HEK293 (cell line): ENCODE results near the gene EXOC7.

Source experiments
- GLIS1 ChIP-seq: fragments of 450-650 bp; formaldehyde crosslinking; IDR thresholded peaks from 2 replicates; pipeline ENCODE4 v1.5.1; 2016; ENCODE audit warnings: missing biosample characterization, missing genetic modification characterization
- HOXC10 ChIP-seq: sonication (generic); formaldehyde crosslinking; IDR thresholded peaks from 2 replicates; pipeline ENCODE4 v1.8.1; 2023; ENCODE audit warnings: mild to moderate bottlenecking, missing genetic modification reagents
- REST ChIP-seq: fragments of 450-650 bp; formaldehyde crosslinking; IDR thresholded peaks from 2 replicates; pipeline ENCODE4 v1.5.1; 2016; ENCODE audit warnings: missing biosample characterization, missing genetic modification characterization
- SCRT2 ChIP-seq: fragments of 450-650 bp; formaldehyde crosslinking; IDR thresholded peaks from 2 replicates; pipeline ENCODE4 v1.5.1; 2016; ENCODE audit warnings: missing biosample characterization, missing genetic modification characterization
- SETDB1 ChIP-seq: IDR thresholded peaks from one replicate; pipeline ENCODE4 v1.6.1; 2017; ENCODE audit warnings: mild to moderate bottlenecking, low read length, moderate library complexity, mixed read lengths; ENCODE audit not compliant: insufficient read length
- SP2 ChIP-seq: fragments of 450-650 bp; formaldehyde crosslinking; IDR thresholded peaks from 2 replicates; pipeline ENCODE4 v1.5.1; 2016; ENCODE audit warnings: missing biosample characterization, missing genetic modification characterization
- SP7 ChIP-seq: fragments of 450-650 bp; formaldehyde crosslinking; IDR thresholded peaks from 2 replicates; pipeline ENCODE4 v1.5.1; 2016; ENCODE audit warnings: missing biosample characterization, missing genetic modification characterization
- WT1 ChIP-seq: fragments of 450-650 bp; formaldehyde crosslinking; IDR thresholded peaks from 2 replicates; pipeline ENCODE4 v1.5.1; 2016; ENCODE audit warnings: missing biosample characterization, missing genetic modification characterization
- ZBTB21 ChIP-seq: fragments of 450-650 bp; formaldehyde crosslinking; IDR thresholded peaks from 2 replicates; pipeline ENCODE4 v1.5.1; 2017; ENCODE audit warnings: missing biosample characterization, missing genetic modification characterization
- ZBTB48 ChIP-seq: fragments of 450-650 bp; formaldehyde crosslinking; IDR thresholded peaks from 2 replicates; pipeline ENCODE4 v1.5.1; 2016; ENCODE audit warnings: missing biosample characterization, missing genetic modification characterization
- ZNF114 ChIP-seq: fragments of 450-650 bp; formaldehyde crosslinking; IDR thresholded peaks from 2 replicates; pipeline ENCODE4 v1.5.0; 2017; ENCODE audit warnings: missing biosample characterization, missing genetic modification characterization
- ZNF146 ChIP-seq: fragments of 450-650 bp; formaldehyde crosslinking; IDR thresholded peaks from 2 replicates; pipeline ENCODE4 v1.5.1; 2016; ENCODE audit warnings: missing biosample characterization, missing genetic modification characterization
- ZNF248 ChIP-seq: fragments of 450-650 bp; formaldehyde crosslinking; IDR thresholded peaks from 2 replicates; pipeline ENCODE4 v1.5.1; 2017; ENCODE audit warnings: missing biosample characterization, missing genetic modification characterization
- ZNF292 ChIP-seq: fragments of 450-650 bp; formaldehyde crosslinking; IDR thresholded peaks from 2 replicates; pipeline ENCODE4 v1.5.1; 2016; ENCODE audit warnings: low read depth, missing biosample characterization, missing genetic modification characterization, borderline replicate concordance
- ZNF350 ChIP-seq: fragments of 450-650 bp; formaldehyde crosslinking; IDR thresholded peaks from 2 replicates; pipeline ENCODE4 v1.5.0; 2017; ENCODE audit warnings: missing biosample characterization, mild to moderate bottlenecking, missing genetic modification characterization
- ZNF394 ChIP-seq: fragments of 450-650 bp; formaldehyde crosslinking; IDR thresholded peaks from 2 replicates; pipeline ENCODE4 v1.5.1; 2016; ENCODE audit warnings: missing biosample characterization, missing genetic modification characterization, mild to moderate bottlenecking, moderate library complexity, borderline replicate concordance
- ZNF416 ChIP-seq: fragments of 450-650 bp; formaldehyde crosslinking; IDR thresholded peaks from 2 replicates; pipeline ENCODE4 v1.5.1; 2016; ENCODE audit warnings: missing biosample characterization, missing genetic modification characterization
- ZNF501 ChIP-seq: fragments of 450-650 bp; formaldehyde crosslinking; IDR thresholded peaks from 2 replicates; pipeline ENCODE4 v1.5.1; 2016; ENCODE audit warnings: missing biosample characterization, missing genetic modification characterization
- ZNF510 ChIP-seq: fragments of 450-650 bp; formaldehyde crosslinking; IDR thresholded peaks from 2 replicates; pipeline ENCODE4 v1.5.1; 2018; ENCODE audit warnings: mild to moderate bottlenecking, missing genetic modification characterization, missing biosample characterization; ENCODE audit not compliant: insufficient replicate concordance
- ZNF529 ChIP-seq: fragments of 450-650 bp; formaldehyde crosslinking; IDR thresholded peaks from 2 replicates; pipeline ENCODE4 v1.5.1; 2017; ENCODE audit warnings: missing genetic modification characterization, missing biosample characterization; ENCODE audit not compliant: insufficient replicate concordance
- ZNF558 ChIP-seq: fragments of 450-650 bp; formaldehyde crosslinking; IDR thresholded peaks from 2 replicates; pipeline ENCODE4 v1.5.1; 2016; ENCODE audit warnings: missing biosample characterization, missing genetic modification characterization
- ZNF585B ChIP-seq: fragments of 450-650 bp; formaldehyde crosslinking; IDR thresholded peaks from 2 replicates; pipeline ENCODE4 v1.5.1; 2016; ENCODE audit warnings: missing biosample characterization, missing genetic modification characterization
- ZNF624 ChIP-seq: fragments of 450-650 bp; formaldehyde crosslinking; IDR thresholded peaks from 2 replicates; pipeline ENCODE4 v1.5.1; 2017; ENCODE audit warnings: missing biosample characterization, missing genetic modification characterization
- ZNF692 ChIP-seq: fragments of 450-650 bp; formaldehyde crosslinking; IDR thresholded peaks from 2 replicates; pipeline ENCODE4 v1.5.1; 2016; ENCODE audit warnings: missing biosample characterization, missing genetic modification characterization
- ZNF704 ChIP-seq: fragments of 450-650 bp; formaldehyde crosslinking; IDR thresholded peaks from 2 replicates; pipeline ENCODE4 v1.5.1; 2016; ENCODE audit warnings: missing biosample characterization, missing genetic modification characterization
- ZNF76 ChIP-seq: fragments of 450-650 bp; formaldehyde crosslinking; IDR thresholded peaks from 2 replicates; pipeline ENCODE4; 2016; ENCODE audit warnings: low read depth, missing biosample characterization, missing genetic modification characterization, borderline replicate concordance
- ZNF837 ChIP-seq: fragments of 450-650 bp; formaldehyde crosslinking; IDR thresholded peaks from 2 replicates; pipeline ENCODE4 v1.5.1; 2016; ENCODE audit warnings: missing biosample characterization, missing genetic modification characterization
- ZNF843 ChIP-seq: fragments of 450-650 bp; formaldehyde crosslinking; IDR thresholded peaks from 2 replicates; pipeline ENCODE4 v1.5.1; 2016; ENCODE audit warnings: missing biosample characterization, missing genetic modification characterization
- ZSCAN16 ChIP-seq: fragments of 450-650 bp; formaldehyde crosslinking; IDR thresholded peaks from 2 replicates; pipeline ENCODE4 v1.5.1; 2016; ENCODE audit warnings: missing biosample characterization, missing genetic modification characterization
- TF ChIP-seq, protein P1 (sequence below): sonication (generic); formaldehyde crosslinking; IDR thresholded peaks from 2 replicates; pipeline ENCODE4 v1.8.1; 2022; ENCODE audit warnings: mild to moderate bottlenecking, moderate library complexity, missing genetic modification reagents
- TF ChIP-seq, protein P2 (sequence below): fragments of 450-650 bp; formaldehyde crosslinking; IDR thresholded peaks from 2 replicates; pipeline ENCODE4 v1.5.1; 2016; ENCODE audit warnings: missing biosample characterization, missing genetic modification characterization
- TF ChIP-seq, protein P3 (sequence below): fragments of 450-650 bp; formaldehyde crosslinking; IDR thresholded peaks from 2 replicates; pipeline ENCODE4 v1.5.1; 2017; ENCODE audit warnings: missing biosample characterization, missing genetic modification characterization

The EXOC7 gene

DNA sequence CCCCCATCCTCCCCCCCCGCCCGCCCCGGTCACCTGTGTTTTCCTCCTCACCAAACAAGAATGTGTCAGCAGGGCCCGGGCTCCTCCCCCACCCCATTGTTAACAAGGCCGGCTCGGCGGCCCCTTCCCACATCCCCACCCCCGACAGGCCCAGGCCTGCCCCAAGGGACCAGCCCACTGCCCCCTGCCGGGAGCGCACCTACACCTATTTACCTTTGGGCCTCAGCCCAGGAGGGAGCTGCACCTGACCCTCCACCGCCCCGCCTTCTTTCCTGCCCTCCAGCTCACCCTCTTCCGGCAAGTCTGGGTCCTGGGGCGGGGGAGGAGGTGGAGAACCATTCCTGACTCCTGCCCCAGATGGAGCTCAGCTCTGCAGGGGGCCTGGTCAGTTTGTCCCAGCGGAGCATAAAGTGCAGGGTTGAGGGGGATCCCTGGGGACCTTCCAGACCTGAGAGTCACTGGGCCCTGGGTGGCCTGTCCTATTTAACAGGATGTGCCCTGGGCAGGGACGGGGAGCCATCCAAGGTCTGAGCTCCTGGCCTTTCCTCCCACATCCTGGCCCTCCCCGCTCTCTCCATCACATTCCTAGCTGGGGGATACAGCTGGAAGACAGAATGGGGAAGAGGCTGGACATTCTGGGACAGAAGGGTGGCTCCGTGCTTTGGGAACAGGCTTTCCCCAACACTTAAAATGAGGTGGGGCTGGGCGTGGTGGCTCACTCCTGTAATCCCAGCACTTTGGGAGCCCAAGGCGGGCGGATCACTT lies 29.2 kb upstream of the EXOC7 start (continued):
- TF ChIP-seq ZNF704 (tag by site-specific recombination) (no peak), GLIS1 (tag by site-specific recombination) (peak; percentile 86), ZNF558 (tag by site-specific recombination) (no peak), ZNF529 (tag by site-specific recombination) (no peak), ZNF350 (no peak), ZSCAN16 (tag by site-specific recombination) (no peak), SETDB1 (no peak), ZNF585B (tag by site-specific recombination) (no peak), ZNF416 (no peak), ZNF394 (tag by site-specific recombination) (no peak), HOXC10 (CRISPR knock-in tag) (no peak), ZNF292 (no peak), ZNF843 (tag by site-specific recombination) (no peak), ZBTB21 (tag by site-specific recombination) (no peak), WT1 (no peak), ZNF248 (no peak), ZNF624 (tag by site-specific recombination) (no peak), ZNF146 (tag by site-specific recombination) (no peak), REST (tag by site-specific recombination) (no peak), ZNF501 (tag by site-specific recombination) (no peak), ZNF114 (tag by site-specific recombination) (no peak), ZNF692 (no peak), ZNF837 (tag by site-specific recombination) (no peak), SP7 (tag by site-specific recombination) (peak; percentile 55), ZNF510 (tag by site-specific recombination) (no peak), SCRT2 (no peak), ZNF76 (tag by site-specific recombination) (no peak), SP2 (peak; percentile 15; the same call in 1 of the 2 replicates), ZBTB48 (tag by site-specific recombination) (no peak)
- TF ChIP-seq, protein P1, sequence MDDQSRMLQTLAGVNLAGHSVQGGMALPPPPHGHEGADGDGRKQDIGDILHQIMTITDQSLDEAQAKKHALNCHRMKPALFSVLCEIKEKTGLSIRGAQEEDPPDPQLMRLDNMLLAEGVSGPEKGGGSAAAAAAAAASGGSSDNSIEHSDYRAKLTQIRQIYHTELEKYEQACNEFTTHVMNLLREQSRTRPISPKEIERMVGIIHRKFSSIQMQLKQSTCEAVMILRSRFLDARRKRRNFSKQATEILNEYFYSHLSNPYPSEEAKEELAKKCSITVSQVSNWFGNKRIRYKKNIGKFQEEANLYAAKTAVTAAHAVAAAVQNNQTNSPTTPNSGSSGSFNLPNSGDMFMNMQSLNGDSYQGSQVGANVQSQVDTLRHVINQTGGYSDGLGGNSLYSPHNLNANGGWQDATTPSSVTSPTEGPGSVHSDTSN (CRISPR knock-in tag), result no peak
- TF ChIP-seq, protein P2, sequence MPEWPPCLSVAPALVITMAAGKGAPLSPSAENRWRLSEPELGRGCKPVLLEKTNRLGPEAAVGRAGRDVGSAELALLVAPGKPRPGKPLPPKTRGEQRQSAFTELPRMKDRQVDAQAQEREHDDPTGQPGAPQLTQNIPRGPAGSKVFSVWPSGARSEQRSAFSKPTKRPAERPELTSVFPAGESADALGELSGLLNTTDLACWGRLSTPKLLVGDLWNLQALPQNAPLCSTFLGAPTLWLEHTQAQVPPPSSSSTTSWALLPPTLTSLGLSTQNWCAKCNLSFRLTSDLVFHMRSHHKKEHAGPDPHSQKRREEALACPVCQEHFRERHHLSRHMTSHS (tag by site-specific recombination), result no peak
- TF ChIP-seq, protein P3, sequence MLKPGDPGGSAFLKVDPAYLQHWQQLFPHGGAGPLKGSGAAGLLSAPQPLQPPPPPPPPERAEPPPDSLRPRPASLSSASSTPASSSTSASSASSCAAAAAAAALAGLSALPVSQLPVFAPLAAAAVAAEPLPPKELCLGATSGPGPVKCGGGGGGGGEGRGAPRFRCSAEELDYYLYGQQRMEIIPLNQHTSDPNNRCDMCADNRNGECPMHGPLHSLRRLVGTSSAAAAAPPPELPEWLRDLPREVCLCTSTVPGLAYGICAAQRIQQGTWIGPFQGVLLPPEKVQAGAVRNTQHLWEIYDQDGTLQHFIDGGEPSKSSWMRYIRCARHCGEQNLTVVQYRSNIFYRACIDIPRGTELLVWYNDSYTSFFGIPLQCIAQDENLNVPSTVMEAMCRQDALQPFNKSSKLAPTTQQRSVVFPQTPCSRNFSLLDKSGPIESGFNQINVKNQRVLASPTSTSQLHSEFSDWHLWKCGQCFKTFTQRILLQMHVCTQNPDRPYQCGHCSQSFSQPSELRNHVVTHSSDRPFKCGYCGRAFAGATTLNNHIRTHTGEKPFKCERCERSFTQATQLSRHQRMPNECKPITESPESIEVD (tag by site-specific recombination), result no peak
